ENCODE measurements around the gene IGFN1. TPM values are rescaled to one million over a fixed set of nuclear protein-coding genes. Genes with fewer than 3 reads are reported as not detected.

The IGFN1 gene
- polyA plus RNA-seq, 1 of the 3 experiments (the other 2 are of a cell fraction) = 0.18 TPM

DNA sequence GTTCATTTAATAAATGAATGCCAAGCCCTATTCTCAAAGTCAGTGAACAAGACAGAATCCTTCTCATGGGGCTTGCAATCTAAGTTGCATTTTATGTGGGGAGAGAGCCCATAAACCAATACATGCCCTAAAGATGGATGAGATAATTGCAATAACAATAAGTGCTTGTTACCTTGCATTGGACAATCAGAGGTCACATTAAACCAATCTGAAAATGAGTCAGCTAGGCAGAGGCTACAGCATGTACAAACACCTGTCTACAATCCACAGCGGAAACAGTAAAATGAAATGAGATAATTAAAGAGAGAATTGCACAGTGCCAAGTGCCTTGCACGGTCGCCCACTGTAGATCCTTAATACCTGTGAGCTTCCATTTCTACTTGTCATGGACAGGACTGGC, 7.4 kb upstream of the IGFN1 start:
- Histone ChIP-seq H3K9me3 (no peaks in the 10 kb centered on the region), H3K9ac (no peak overlapping the region), H2AFZ (ENCODE audit: low read depth) (no peak overlapping the region), H3K4me1 (ENCODE audit: control insufficient read depth in 1 of 2, insufficient read depth in 2 of 2, low read depth in 1 of 2, low read length in 1 of 2) (peaks cover 10 to 16% of the 10 kb centered on the region in 2 experiments; a peak in 3 of 4 replicates), H3K4me2 (no peak overlapping the region), H3K79me2 (ENCODE audit: insufficient read depth) (no peaks in the 10 kb centered on the region), H4K20me1 (ENCODE audit: insufficient read depth) (no peaks in the 10 kb centered on the region), H3F3A (replicated peaks; ENCODE audit: insufficient read depth) (no peaks in the 10 kb centered on the region), H3K27me3 (ENCODE audit: insufficient read depth) (no peaks in the 10 kb centered on the region), H3K36me3 (replicated peaks in 1 of 2; ENCODE audit: control insufficient read depth in 1 of 2, insufficient read depth in 2 of 2, low read length in 1 of 2) (no peaks in the 10 kb centered on the region), H3K27ac (ENCODE audit: low read depth in 2 of 2, low read length in 1 of 2) (no peak overlapping the region), H3K9me2 (no peaks in the 10 kb centered on the region), H3K4me3 (ENCODE audit: low read depth in 2 of 2, low read length in 1 of 2) (no peak overlapping the region)
- ChIA-PET CTCF (interaction anchor here (1.4 to 3.1 kb wide), 4 partner anchors 25 to 211 kb away, joined by 3 to 26 read pairs (median 6); no protein-coding TSS in a partner anchor), POLR2A (no interaction called here)
- no peak for TF ChIP-seq PBX3 (IDR thresholded peaks at IDR 0.05)
- no peak for TF ChIP-seq NRF1 (IDR thresholded peaks at IDR 0.05; ENCODE audit: low read depth, low read length)
- no peak for TF ChIP-seq FOXJ3 (CRISPR knock-in tag; IDR thresholded peaks at IDR 0.05)
- TF ChIP-seq POLR2AphosphoS5 (IDR thresholded peaks at IDR 0.05; ENCODE audit: low read depth, low read length) = no peak
- TF ChIP-seq YY1 (IDR thresholded peaks at IDR 0.05; ENCODE audit: low read depth) = no peak
- TF ChIP-seq FOSL2 (IDR thresholded peaks at IDR 0.05; ENCODE audit: borderline replicate concordance, low read depth) = no peak
- TF ChIP-seq GATA2 (CRISPR knock-in tag; IDR thresholded peaks at IDR 0.05) = no peak
- TF ChIP-seq REST (IDR thresholded peaks at IDR 0.05; ENCODE audit: low read depth, low read length) = no peak
- no peak for TF ChIP-seq TCF12 (IDR thresholded peaks at IDR 0.05)
- TF ChIP-seq RFX5 (IDR thresholded peaks at IDR 0.05; ENCODE audit: low read length) = no peak
- TF ChIP-seq, protein P1, sequence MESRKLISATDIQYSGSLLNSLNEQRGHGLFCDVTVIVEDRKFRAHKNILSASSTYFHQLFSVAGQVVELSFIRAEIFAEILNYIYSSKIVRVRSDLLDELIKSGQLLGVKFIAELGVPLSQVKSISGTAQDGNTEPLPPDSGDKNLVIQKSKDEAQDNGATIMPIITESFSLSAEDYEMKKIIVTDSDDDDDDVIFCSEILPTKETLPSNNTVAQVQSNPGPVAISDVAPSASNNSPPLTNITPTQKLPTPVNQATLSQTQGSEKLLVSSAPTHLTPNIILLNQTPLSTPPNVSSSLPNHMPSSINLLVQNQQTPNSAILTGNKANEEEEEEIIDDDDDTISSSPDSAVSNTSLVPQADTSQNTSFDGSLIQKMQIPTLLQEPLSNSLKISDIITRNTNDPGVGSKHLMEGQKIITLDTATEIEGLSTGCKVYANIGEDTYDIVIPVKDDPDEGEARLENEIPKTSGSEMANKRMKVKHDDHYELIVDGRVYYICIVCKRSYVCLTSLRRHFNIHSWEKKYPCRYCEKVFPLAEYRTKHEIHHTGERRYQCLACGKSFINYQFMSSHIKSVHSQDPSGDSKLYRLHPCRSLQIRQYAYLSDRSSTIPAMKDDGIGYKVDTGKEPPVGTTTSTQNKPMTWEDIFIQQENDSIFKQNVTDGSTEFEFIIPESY (IDR thresholded peaks at IDR 0.05; ENCODE audit: borderline replicate concordance, low read depth) = no peak
- DNase-seq = no peak
- WGBS (ENCODE audit: low lambda C conversion rate) = 98% methylated on average over 3 of the region's 3 CpGs
